Testis (tissue), 2 donors: ENCODE data around the gene DCAF12.

Experiments
- CTCF ChIP-seq, 3 experiments: fragments of 450-650 bp in 2 of 3; fragments of 200-600 bp in 1 of 3; sonication (generic) in 1 of 3; IDR thresholded peaks; one replicate each; pipeline ENCODE4 v1.5.1; 2016 to 2019; ENCODE audit warnings: antibody characterized with exemption in 3 of 3, mild to moderate bottlenecking in 2 of 3, moderate library complexity in 1 of 3
- POLR2A ChIP-seq: fragments of 450-650 bp; IDR thresholded peaks from one replicate; pipeline ENCODE4 v1.6.1; 2017; ENCODE audit warnings: antibody characterized with exemption, mild to moderate bottlenecking, moderate library complexity

DNA sequence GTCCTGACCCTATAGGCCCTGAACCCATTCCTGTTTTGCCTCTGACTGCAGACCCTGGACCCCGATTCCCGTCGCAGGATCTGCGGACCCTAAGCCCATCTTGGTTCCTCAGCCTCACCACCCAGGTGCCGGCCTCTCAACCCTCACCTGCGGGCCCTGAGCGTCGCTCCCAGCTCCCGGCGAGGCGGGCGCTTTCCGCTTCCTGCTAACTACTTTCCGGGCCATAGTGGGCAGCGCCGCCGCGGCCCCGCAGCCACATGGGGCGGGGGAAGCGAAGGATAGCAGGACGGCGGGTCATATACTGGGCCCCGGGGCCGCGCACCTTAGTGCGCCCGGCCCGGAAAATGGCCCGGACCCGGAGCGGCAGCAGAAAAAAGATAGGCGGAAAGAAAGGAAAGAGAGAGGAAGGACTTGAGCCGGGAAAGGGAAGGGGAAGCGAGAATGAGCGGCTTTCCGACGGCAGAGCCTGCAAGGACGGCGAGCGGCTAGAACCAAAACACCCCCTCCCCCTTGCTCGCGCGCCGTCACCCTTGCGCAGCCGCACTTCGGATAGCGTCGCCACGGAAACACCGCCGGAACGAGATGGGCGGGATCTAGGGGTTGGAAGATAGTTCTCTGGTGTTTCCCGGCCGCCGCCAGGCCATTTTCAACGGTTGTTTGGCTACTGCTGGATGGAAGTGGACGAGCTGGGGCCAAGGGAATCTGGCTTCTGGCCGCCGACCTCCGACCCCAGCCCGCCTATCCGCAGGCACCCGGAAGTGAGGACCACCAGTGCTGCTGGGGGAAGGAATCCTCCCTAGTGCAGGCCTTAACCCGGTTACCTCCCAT, at the start of gene DCAF12:
- no peak for TF ChIP-seq CTCF (IDR thresholded peaks at IDR 0.05)
- no peak for TF ChIP-seq POLR2A
